DMS53 treated with DMSO at 0.1 percent for 48 hours (cell line): ENCODE data around the gene PHLDA1.
A peak's percentile ranks its signal among the peaks of the same experiment; 100 is the strongest.
"Not testable (repeated sequence)": the region's sequence is repeated elsewhere in the genome, so short reads cannot be mapped to it uniquely, and the experiment has no call there.

Experiments
- DNase-seq: peaks from one replicate; lab custom pipeline; 2025; ENCODE audit not compliant: unreplicated experiment; lab: John Stamatoyannopoulos, UW

Gene PHLDA1

GRCh38 chr12:75990189-75990912 lies 41.2 kb downstream of the PHLDA1 start:
- no peak for DNase-seq

GRCh38 chr12:75987709-75988108 lies 43.9 kb downstream of the PHLDA1 start:
- not testable (repeated sequence) for DNase-seq

GRCh38 chr12:75986001-75986746 lies 45.4 kb downstream of the PHLDA1 start:
- peak; percentile 59 for DNase-seq

- DNase-seq = no peak
These were observed 46.0 kb downstream of the PHLDA1 start for GRCh38 chr12:75985566-75985965.

- no peak for DNase-seq
These were observed 46.9 kb downstream of the PHLDA1 start for GRCh38 chr12:75984577-75985182.

- peak; percentile 50 for DNase-seq
These were observed 47.7 kb downstream of the PHLDA1 start for GRCh38 chr12:75983851-75984250.

- no peak for DNase-seq
These were observed 48.5 kb downstream of the PHLDA1 start for GRCh38 chr12:75982979-75983660.

GRCh38 chr12:75982169-75982564 lies 49.4 kb downstream of the PHLDA1 start:
- DNase-seq = no peak

- DNase-seq = no peak
These were observed 50.1 kb downstream of the PHLDA1 start for GRCh38 chr12:75981247-75982168.

- DNase-seq = peak; percentile 65
These were observed 52.4 kb downstream of the PHLDA1 start for GRCh38 chr12:75979181-75979580.

- no peak for DNase-seq
These were observed 52.9 kb downstream of the PHLDA1 start for GRCh38 chr12:75978677-75979076.

GRCh38 chr12:75977952-75978671 lies 53.5 kb downstream of the PHLDA1 start:
- DNase-seq = peak; percentile 99

- no peak for DNase-seq
These were observed 54.0 kb downstream of the PHLDA1 start for GRCh38 chr12:75977590-75977951.

GRCh38 chr12:75976913-75977312 lies 54.7 kb downstream of the PHLDA1 start:
- no peak for DNase-seq

GRCh38 chr12:75976113-75976512 lies 55.5 kb downstream of the PHLDA1 start:
- DNase-seq = no peak

GRCh38 chr12:75975702-75976101 lies 55.9 kb downstream of the PHLDA1 start:
- DNase-seq = no peak
